Measurements from ENCODE around the gene TSHZ1.

The TSHZ1 gene

GRCh38 chr18:75163736-75164135 is 46.9 kb upstream of the TSHZ1 start:
- POLR2A ChIA-PET: no interaction called here

GRCh38 chr18:75164479-75164878 is 46.1 kb upstream of the TSHZ1 start:
- no peak for DNase-seq (ENCODE audit: extremely low spot score)
- ChIA-PET POLR2A (no interaction called here), CTCF (no interaction called here)
- TF ChIP-seq BHLHE40 (IDR thresholded peaks at IDR 0.05; ENCODE audit: borderline replicate concordance) (no peak), NFRKB (IDR thresholded peaks at IDR 0.05) (no peak), LEF1 (IDR thresholded peaks at IDR 0.05; ENCODE audit: borderline replicate concordance) (no peak), FOXA1 (IDR thresholded peaks at IDR 0.05) (no peak), SUZ12 (IDR thresholded peaks at IDR 0.05) (no peak)

More at GRCh38 chr18:75163736-75164135, 46.9 kb upstream of the TSHZ1 start:
- no peak for TF ChIP-seq NFRKB (IDR thresholded peaks at IDR 0.05)
- no peak for TF ChIP-seq L3MBTL2 (conservative IDR thresholded peaks at IDR 0.05)
- CTCF ChIA-PET: no interaction called here
- no peak for DNase-seq (ENCODE audit: extremely low spot score)

GRCh38 chr18:75165926-75166325 is 44.7 kb upstream of the TSHZ1 start:
- TF ChIP-seq L3MBTL2 (conservative IDR thresholded peaks at IDR 0.05): no peak
- TF ChIP-seq ZNF384 (IDR thresholded peaks at IDR 0.05): no peak
- TF ChIP-seq SUZ12 (IDR thresholded peaks at IDR 0.05): no peak
- TF ChIP-seq TARDBP (IDR thresholded peaks at IDR 0.05): no peak
- no peak for TF ChIP-seq FOXM1 (IDR thresholded peaks at IDR 0.05; ENCODE audit: borderline replicate concordance)
- TF ChIP-seq LEF1 (IDR thresholded peaks at IDR 0.05; ENCODE audit: borderline replicate concordance): no peak
- no peak for TF ChIP-seq NFRKB (IDR thresholded peaks at IDR 0.05)
- TF ChIP-seq SP1 (IDR thresholded peaks at IDR 0.05): no peak
- TF ChIP-seq PKNOX1 (IDR thresholded peaks at IDR 0.05): no peak
- no peak for TF ChIP-seq ARNT (IDR thresholded peaks at IDR 0.05)
- TF ChIP-seq FOXA1 (IDR thresholded peaks at IDR 0.05): no peak
- TF ChIP-seq ELF4 (IDR thresholded peaks at IDR 0.05): no peak
- no peak for TF ChIP-seq BHLHE40 (IDR thresholded peaks at IDR 0.05; ENCODE audit: borderline replicate concordance)
- no peak for TF ChIP-seq HDGF (IDR thresholded peaks at IDR 0.05; ENCODE audit: borderline replicate concordance)
- no peak for TF ChIP-seq FOXK2 (IDR thresholded peaks at IDR 0.05)
- no peak for TF ChIP-seq CTBP1 (IDR thresholded peaks at IDR 0.05; ENCODE audit: borderline replicate concordance)
- ChIA-PET CTCF (no interaction called here), POLR2A (no interaction called here)
- DNase-seq (ENCODE audit: extremely low spot score): no peak

- CTCF ChIA-PET: no interaction called here
- no peak for DNase-seq (ENCODE audit: extremely low spot score)
- no peak for TF ChIP-seq ELF4 (IDR thresholded peaks at IDR 0.05)
- no peak for TF ChIP-seq FOXM1 (IDR thresholded peaks at IDR 0.05; ENCODE audit: borderline replicate concordance)
- TF ChIP-seq ARNT (IDR thresholded peaks at IDR 0.05): no peak
- POLR2A ChIA-PET: no interaction called here
These were observed 43.5 kb upstream of the TSHZ1 start for GRCh38 chr18:75167137-75167536.

GRCh38 chr18:75167759-75168618 is 42.6 kb upstream of the TSHZ1 start:
- no peak for DNase-seq (ENCODE audit: extremely low spot score)
- ChIA-PET POLR2A (no interaction called here), CTCF (no interaction called here)

GRCh38 chr18:75168619-75169018 is 42.0 kb upstream of the TSHZ1 start:
- ChIA-PET CTCF (no interaction called here), POLR2A (no interaction called here)
- no peak for DNase-seq (ENCODE audit: extremely low spot score)
- TF ChIP-seq L3MBTL2 (conservative IDR thresholded peaks at IDR 0.05): no peak
- TF ChIP-seq FOXK2 (IDR thresholded peaks at IDR 0.05): no peak
- TF ChIP-seq SUZ12 (IDR thresholded peaks at IDR 0.05): no peak
- no peak for TF ChIP-seq FOXM1 (IDR thresholded peaks at IDR 0.05; ENCODE audit: borderline replicate concordance)
- no peak for TF ChIP-seq ELF4 (IDR thresholded peaks at IDR 0.05)
- no peak for TF ChIP-seq SP1 (IDR thresholded peaks at IDR 0.05)
- TF ChIP-seq CTBP1 (IDR thresholded peaks at IDR 0.05; ENCODE audit: borderline replicate concordance): no peak
- TF ChIP-seq BHLHE40 (IDR thresholded peaks at IDR 0.05; ENCODE audit: borderline replicate concordance): no peak
- no peak for TF ChIP-seq HDGF (IDR thresholded peaks at IDR 0.05; ENCODE audit: borderline replicate concordance)
- no peak for TF ChIP-seq LEF1 (IDR thresholded peaks at IDR 0.05; ENCODE audit: borderline replicate concordance)
- TF ChIP-seq ARNT (IDR thresholded peaks at IDR 0.05): no peak
- no peak for TF ChIP-seq PKNOX1 (IDR thresholded peaks at IDR 0.05)
- no peak for TF ChIP-seq FOXA1 (IDR thresholded peaks at IDR 0.05)
- no peak for TF ChIP-seq TARDBP (IDR thresholded peaks at IDR 0.05)
- TF ChIP-seq NFRKB (IDR thresholded peaks at IDR 0.05): no peak
- TF ChIP-seq ZNF384 (IDR thresholded peaks at IDR 0.05): no peak

More at GRCh38 chr18:75167759-75168618, 42.6 kb upstream of the TSHZ1 start:
- TF ChIP-seq L3MBTL2 (conservative IDR thresholded peaks at IDR 0.05) (no peak), TARDBP (IDR thresholded peaks at IDR 0.05) (no peak), HDGF (IDR thresholded peaks at IDR 0.05; ENCODE audit: borderline replicate concordance) (no peak), PKNOX1 (IDR thresholded peaks at IDR 0.05) (no peak), SUZ12 (IDR thresholded peaks at IDR 0.05) (no peak), ZNF384 (IDR thresholded peaks at IDR 0.05) (no peak), CTBP1 (IDR thresholded peaks at IDR 0.05; ENCODE audit: borderline replicate concordance) (no peak), FOXK2 (IDR thresholded peaks at IDR 0.05) (no peak), LEF1 (IDR thresholded peaks at IDR 0.05; ENCODE audit: borderline replicate concordance) (no peak), ELF4 (IDR thresholded peaks at IDR 0.05) (no peak), BHLHE40 (IDR thresholded peaks at IDR 0.05; ENCODE audit: borderline replicate concordance) (no peak), FOXA1 (IDR thresholded peaks at IDR 0.05) (no peak), FOXM1 (IDR thresholded peaks at IDR 0.05; ENCODE audit: borderline replicate concordance) (no peak), NFRKB (IDR thresholded peaks at IDR 0.05) (no peak), SP1 (IDR thresholded peaks at IDR 0.05) (no peak)

Data from HEK293T (cell line).